WI38 (cell line): ENCODE data around the gene CALML3.

Experiments used
- H3K4me3 ChIP-seq: 2 replicates; pipeline ENCODE4 v1.5.1; 2011; ENCODE audit warnings: low read depth, mild to moderate bottlenecking, control low read depth, low read length
- TF ChIP-seq, protein P1 (sequence below): IDR thresholded peaks from 2 replicates; pipeline ENCODE4 v1.5.1; 2012; ENCODE audit warnings: low read depth, mild to moderate bottlenecking, control low read depth, low read length

CALML3 gene

DNA sequence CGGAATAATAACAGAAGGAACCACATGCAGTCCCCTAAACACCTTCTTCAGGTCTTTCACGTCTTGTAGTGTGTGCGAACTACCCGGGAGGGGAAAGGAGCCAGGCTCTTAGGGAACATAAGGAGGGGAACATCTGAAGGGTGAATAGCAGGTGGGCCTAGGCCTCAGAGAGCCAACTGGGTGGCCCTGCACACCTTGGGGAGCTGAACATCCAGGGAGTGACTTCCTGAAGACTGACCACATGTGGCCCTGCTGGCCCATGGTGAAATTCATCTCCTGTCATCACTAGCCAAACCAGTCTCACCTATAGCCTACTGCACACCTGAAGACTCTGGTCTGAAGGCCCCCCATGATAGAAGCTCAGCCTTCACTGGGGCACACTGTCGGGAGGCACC, 5.6 kb downstream of the CALML3 start:
- TF ChIP-seq, protein P1, sequence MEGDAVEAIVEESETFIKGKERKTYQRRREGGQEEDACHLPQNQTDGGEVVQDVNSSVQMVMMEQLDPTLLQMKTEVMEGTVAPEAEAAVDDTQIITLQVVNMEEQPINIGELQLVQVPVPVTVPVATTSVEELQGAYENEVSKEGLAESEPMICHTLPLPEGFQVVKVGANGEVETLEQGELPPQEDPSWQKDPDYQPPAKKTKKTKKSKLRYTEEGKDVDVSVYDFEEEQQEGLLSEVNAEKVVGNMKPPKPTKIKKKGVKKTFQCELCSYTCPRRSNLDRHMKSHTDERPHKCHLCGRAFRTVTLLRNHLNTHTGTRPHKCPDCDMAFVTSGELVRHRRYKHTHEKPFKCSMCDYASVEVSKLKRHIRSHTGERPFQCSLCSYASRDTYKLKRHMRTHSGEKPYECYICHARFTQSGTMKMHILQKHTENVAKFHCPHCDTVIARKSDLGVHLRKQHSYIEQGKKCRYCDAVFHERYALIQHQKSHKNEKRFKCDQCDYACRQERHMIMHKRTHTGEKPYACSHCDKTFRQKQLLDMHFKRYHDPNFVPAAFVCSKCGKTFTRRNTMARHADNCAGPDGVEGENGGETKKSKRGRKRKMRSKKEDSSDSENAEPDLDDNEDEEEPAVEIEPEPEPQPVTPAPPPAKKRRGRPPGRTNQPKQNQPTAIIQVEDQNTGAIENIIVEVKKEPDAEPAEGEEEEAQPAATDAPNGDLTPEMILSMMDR: no peak
- no peak overlapping the region for H3K4me3 ChIP-seq

DNA sequence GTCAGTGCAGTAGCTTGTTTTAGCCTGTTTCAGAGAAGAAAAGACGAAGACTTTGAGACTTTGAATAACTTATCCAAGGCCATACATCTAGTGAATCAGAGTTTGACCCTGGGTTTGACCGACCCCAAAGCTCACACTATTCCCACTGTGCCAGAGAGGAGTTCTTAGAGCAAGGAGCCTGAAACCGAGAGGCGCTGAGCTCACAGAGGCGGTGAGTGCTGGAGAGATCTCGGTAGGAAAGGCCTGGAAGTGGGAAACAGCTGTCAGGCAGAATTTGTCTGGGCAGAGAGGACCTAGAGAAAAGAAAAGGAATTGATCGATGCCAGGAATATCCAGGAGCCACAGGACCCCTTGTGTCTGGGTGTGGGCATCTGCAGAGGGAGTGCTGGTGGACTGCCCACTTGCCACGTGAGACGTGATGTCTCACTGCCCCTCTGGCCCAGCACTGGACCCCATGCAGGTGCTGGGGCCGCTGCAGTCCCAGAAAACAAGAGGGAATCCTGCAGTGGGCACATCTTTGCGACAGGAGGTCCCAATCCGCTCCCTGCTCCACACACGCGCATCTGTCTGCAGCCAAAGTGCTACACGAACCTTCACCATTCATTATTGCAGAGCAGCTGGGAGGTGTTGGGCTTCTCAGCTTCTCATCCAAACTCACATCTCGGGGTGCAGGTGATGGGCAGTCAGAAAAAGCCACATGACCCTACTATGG, 6.2 kb downstream of the CALML3 start:
- TF ChIP-seq, protein P1: no peak
- H3K4me3 ChIP-seq: no peak overlapping the region

DNA sequence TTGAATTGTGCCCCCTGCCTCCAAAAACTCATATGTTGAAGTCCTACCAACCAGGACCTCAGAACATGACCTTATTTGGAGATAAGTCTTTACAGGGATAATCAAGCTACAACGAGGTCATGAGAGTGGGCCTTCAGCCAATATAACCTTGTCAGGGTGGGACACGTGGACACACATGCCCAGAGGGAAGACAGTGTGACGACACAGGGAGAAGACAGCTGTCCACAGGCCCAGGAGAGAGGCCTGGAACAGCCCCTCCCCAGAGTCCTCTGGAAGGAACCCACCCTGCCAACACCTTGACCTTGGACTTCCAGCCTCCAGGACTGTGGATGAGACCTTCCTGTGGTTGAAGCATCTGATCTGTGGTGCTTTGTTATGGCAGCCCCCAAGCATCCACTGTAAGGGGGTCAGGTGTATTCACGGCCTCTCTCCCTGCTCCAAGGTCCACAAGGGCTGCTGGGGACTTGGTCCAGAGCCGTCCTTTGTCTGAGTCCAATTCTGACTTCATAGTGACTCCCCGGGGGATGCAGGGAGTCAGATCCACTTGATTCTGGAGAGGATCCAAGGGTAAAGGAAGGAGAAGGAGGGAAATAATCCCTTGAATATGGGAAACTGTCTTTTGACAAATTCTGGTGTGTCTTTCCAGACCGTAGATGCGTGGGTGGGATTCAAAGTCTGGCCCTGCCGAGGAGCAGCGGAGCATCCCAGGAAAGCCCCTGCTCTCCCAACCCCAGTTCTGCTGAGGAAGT, 7.0 kb downstream of the CALML3 start:
- TF ChIP-seq, protein P1: no peak
- no peak overlapping the region for H3K4me3 ChIP-seq

DNA sequence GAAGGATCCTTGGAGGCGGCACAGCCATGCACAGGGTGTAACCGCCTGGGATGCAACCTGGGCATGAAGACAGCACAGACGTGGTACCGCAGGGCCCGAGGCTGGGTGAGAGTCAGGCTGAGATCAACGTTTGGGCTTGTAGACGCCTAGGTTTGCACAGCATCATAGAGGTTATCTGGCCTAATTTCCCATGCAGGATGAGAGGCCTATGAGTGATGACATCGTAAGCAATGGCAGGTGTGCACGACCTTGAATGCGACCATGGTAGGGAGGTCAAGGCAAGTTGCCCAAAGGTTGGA, 7.5 kb downstream of the CALML3 start:
- H3K4me3 ChIP-seq: no peak overlapping the region

DNA sequence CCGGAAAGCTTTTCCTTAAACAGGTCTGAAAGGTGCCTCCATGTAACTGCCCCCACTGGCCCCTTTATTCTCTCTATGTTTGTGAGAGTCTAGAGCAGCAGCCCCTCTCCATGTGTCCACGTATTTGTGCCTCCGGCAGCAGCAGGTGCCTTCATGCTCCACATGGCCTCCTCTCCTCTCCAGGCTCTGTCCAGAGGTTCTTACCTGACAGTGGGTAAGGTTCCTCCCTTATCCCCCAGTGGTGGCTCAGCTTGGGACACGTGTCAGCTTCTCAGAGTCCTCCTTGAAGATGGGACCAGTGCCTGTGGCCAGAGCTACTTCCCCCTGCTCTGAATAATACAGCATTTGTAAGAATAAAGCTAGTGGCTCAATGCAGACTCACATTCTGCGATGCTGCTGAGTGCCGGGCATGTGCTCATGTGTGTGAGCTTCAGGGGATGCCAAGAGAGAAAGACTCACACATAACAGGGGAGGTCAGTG, 7.9 kb downstream of the CALML3 start:
- no peak overlapping the region for H3K4me3 ChIP-seq
- TF ChIP-seq, protein P1: no peak

More for the DNA sequence above, 7.5 kb downstream of the CALML3 start:
- TF ChIP-seq, protein P1: no peak

DNA sequence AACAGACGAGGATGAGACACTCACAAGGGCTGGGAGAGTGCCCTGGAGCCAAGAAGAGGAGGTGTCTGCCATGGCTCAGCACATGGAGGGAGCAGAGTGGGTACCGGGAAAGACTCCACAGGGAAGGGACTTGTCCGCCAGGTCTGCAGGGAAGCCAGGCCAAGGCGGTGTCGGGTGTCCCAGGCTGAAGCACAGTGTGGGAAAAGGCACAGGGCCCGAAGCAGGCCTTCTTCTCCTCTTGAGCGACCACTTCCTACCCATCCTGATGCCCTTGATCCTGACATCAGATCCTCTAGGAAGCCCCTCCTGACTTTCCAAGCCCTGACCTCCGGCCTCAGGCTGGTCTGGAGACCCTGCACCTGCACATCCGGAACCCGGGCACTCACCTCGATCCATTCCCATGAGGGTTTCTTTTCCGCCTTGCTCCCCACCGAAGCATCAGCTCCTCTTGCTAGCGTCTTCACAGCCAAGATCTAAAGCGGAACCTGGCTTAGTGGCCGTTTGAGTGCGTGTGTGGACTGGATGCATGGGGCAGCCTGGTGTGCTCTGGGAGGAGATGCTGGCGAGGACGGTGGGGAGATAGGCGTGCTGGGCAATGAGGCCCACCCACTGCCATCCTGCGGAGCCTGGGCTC, 8.5 kb downstream of the CALML3 start:
- no peak overlapping the region for H3K4me3 ChIP-seq
- TF ChIP-seq, protein P1: no peak
